HG03139 (cell line): ENCODE measurements around the gene STIP1.
"Not testable (repeated sequence)": the region's sequence is repeated elsewhere in the genome, so short reads cannot be mapped to it uniquely, and the experiment has no call there.

Experiments used
- ATAC-seq: cut with Tn5 transposase; IDR thresholded peaks from one replicate; pipeline ENCODE4 v1.9.1; 2021; ENCODE audit not compliant: unreplicated experiment

STIP1 gene

DNA sequence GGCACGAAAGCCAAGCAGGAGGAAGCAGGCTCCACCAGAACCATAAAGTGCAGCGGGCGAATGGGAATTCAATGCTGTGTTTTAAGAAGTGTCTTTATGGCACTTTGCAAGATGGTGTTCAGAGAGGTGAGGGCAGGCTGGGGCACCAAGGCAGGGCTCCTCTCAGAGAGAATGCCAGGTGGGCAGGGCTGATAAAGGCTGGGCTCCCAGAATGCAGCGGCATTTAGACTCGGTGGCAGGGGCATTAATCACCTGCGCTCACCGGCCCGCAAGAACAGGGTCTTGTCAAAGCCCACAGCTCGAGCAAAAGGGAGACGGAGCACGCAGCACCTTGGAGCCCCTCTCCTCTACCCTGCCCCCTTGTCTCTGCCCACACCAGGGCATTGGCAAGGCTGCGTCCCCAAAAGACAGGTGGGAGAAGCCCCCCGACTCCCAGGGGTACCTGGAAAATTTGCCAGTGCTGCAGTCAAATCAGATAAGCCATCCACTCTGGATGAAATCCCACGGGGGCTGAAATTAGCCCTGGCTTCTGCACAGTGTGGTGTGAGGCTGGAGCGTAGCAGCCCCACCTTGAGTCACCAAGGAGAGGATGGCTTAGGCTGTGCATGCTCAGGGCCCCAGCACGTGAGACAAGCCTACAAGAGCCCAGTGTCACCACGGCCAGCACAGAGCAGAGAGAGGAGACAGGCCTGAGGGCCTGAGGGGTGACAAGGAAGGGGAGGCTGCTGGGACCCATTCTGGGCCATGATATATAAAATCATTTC is 28.2 kb upstream of the STIP1 start:
- no peak for ATAC-seq

DNA sequence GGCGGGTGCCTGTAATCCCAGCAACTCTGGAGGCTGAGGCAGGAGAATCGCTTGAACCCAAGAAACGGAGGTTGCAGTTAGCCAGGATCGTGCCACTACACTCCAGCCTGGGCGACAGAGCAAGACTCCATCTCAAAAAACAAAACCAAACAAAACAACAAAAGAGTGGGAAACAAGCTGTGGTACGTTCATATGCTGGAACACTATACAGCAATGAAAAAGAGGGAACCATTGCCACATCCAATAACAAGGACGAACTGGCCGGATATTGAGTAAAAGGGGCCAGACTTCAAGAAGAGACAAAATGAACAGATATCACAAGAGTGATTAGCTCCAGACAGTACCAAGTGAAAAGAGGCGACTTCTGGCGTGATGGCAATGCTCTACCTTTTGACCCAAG is 24.9 kb upstream of the STIP1 start:
- no peak for ATAC-seq

DNA sequence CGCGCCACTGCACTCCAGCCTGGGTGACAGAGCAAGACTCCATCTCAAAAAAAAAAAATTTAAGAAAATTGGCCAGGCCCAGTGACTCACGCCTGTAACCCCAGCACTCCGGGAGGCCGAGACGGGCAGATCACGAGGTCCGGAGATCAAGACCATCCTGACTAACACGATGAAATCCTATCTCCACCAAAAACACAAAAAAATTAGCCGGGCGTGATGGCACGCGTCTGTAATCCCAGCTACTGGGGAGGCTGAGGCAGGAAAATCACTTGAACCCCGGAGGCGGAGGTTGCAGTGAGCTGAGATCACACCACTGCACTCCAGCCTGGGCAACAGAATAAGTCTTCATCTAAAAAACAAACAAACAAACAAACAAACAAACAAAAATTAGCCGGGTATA is 23.2 kb upstream of the STIP1 start:
- ATAC-seq: not testable (repeated sequence)

DNA sequence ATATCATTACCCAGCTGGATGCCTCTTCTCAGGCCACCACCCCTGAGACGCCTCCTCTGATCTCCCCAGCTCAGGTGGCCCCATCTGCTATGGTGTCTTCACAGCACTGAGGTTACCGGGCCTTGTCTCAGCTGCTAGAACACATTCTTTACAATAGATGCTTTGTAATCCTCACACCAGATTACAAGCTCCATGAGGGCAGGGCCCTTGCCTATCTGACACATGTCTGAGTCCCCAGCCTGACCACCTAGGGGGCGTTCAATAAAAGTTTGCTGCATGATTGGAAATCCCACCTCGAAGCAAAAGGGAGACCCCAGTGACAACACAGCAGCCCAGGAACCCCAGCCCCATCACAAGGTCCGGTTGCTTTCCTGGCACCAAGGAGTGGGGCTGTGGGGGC is 22.0 kb upstream of the STIP1 start:
- no peak for ATAC-seq

DNA sequence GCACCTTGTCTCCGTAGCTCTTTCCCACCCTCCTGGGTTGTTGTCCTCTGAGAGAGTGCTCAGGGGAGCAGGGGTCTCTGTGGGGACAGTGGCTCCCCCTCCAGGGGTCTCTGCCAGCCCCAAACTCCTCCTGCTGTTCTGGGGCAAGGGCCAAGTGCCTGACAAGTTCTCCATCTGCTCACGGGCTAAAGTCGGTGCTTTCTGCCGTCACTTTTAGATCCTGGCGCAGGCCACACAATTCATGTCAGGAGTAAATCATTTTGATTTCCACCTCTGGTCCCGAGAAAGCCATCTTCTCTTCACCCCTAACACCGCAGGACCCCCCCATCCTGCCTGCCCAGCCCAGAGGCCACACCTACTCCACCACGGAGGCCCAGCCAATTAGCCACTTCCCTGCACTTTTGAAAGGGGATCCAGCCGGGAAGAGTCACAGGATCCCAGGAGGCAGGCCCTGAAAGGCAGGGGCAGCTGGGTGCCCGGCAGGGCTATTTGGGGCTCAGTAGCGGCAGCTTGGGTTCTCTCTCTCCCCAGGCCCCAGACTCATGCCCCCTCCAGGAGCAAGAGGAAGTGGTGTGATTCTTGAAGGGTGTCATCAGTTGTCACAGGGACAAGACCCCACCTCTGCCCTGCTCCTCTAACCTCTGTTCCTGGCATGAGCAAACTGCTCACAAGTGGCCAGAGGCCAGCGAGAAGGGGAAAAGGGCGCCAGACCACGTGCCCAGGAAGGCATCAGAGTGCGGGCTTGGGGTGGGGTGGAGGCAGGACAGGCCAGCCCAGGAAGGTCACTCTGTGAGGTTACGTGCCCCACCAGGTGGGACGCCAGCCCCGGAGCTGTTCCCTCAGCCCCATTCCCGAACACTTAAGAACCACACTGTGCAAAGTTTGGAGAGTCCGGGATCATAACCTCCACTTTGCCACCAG is 21.3 kb upstream of the STIP1 start:
- ATAC-seq: no peak

GRCh38 chr11:64165481-64165841 is 20.5 kb upstream of the STIP1 start:
- ATAC-seq: no peak

- peak; percentile 81 for ATAC-seq
Measured at GRCh38 chr11:64165842-64166635, 19.9 kb upstream of the STIP1 start, which contains the start of gene MACROD1. MACROD1 (minus strand) TSS chr11:64166113; CDS start chr11:64165994, 119 bp downstream.

DNA sequence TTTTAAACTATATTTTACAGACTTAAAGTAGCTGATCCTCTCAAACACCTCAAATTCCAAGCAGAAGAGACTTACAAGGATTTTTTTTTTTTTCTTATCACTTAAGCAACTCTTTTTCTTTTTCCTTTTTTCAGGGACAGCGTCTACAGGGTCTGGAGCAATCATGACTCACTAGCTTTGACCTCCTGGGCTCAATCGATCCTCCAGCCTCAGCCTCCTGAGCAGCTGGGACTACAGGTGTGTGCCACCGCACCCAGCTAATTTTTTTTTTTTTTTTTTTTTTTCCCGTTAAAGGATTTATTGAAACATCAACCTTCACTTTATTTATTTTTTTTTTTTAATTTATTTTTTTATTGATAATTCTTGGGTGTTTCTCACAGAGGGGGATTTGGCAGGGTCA is 15.6 kb upstream of the STIP1 start:
- no peak for ATAC-seq

DNA sequence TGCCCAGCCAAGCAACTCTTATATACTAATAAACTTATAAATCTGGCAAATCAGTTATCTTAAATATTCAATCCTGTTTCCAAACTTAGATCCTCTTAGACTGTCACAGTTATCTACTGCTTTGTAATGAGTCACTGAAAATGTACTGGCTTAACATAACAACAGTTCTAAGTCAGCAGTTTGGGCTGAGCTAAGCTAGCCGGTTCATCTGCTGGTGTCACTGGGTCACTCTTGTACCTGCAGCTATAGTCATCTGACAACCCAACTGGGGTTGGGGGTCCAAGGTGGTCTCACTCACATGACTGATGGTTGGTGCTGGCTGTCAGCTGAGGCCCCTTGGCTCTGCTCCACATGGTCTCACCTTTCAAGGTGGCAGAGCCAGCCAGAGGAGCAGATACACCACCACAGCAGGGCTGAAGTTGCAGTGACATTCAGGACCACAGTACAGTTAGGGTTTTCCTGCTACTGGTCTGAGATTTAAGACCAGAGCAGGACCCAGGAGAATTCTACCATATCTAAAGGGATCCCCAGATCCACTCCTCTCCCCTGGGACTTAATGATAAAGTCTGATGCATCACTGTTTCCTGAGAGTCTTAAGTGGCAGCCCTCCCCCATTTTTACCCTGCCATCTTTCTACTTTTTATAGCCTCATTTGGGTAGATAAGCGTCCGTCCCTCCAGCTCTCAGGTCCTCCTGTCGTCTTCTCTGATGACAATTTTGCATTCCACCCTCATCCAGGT is 12.2 kb upstream of the STIP1 start:
- no peak for ATAC-seq

DNA sequence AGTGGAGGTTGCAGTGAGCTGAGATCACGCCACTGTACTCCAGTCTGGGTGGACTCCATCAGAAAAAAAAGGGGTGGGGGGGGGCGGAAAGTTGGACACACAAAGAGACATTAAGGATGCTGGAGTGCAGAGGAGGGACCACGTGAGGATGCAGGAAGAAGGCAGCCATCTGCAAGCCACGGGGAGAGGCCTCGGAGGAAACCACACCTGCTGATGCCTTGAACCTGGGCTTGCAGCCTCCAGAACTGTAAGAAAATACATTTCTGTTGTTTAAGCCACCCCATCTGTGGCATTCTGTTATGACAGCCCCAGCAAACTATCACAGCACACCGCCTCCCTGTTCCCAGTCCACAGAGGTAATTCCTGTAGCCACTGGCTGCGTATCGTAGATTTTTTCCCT is 9.2 kb upstream of the STIP1 start:
- ATAC-seq: no peak

DNA sequence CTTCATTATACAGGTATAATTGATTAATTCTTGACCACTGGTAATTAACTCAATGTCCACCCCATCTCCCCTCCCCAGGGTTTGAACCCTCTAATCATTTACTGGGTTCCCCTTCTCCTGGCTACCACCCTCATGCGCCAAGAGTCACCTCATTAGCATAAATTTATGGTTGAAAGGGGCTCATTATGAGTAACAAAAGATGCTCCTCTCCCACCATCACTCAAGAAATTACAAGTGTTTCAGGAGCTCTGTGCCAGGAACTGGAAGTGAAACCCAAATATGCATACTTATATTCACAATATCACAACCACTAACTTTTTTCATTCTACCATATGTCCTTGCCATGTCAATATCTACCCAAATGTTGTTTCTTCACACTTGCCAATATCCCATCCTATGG is 7.8 kb upstream of the STIP1 start:
- no peak for ATAC-seq

GRCh38 chr11:64178951-64179639 is 6.9 kb upstream of the STIP1 start:
- ATAC-seq: no peak

- ATAC-seq: no peak
Measured at GRCh38 chr11:64180891-64181290, 5.1 kb upstream of the STIP1 start.

DNA sequence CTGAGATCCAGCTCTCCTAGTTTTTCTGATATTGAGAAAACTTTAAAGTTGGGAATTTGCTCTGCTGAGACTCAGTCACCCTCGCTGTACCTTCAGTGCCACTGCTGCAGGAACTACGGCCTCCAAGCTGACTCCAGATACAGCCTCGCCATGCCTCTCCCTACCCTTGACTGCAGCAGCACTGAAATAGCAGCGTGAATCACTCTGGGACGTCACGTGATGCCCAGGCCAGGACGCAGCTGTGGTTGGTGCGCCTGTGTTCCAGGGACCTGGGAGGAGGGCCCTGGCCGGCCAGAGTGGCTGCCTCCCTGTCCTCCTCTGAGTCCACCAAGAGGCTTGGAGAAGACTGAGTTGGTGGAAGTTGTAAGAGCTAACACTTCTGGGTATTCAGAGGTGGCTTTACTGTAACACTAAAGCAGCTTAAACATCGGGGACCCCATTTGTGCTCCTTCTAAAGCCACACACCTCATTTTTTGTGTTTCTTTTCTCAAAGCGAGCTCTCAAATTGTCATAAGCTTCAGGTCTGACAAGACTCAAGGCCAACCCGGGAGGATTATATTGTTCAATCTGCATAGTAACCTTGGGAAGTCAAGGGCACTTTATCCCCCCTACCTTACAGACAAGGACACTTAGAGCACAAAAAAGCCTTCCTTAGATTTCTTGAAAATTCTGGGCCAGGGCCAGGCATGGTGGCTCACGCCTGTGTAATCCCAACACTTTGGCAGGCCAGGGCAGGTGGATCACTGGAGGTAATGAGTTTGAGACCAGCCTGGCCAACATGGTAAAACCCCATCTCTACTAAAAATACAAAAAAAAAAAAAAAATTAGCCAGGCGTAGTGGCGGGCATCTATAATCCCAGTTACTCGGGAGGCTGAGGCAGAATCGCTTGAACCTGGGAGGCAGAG is 4.2 kb upstream of the STIP1 start:
- ATAC-seq: no peak

GRCh38 chr11:64183890-64184289 is 2.1 kb upstream of the STIP1 start:
- ATAC-seq: no peak

- ATAC-seq: peak; percentile 9
Measured at GRCh38 chr11:64185175-64185692, 737 bp upstream of the STIP1 start.

- no peak for ATAC-seq
Measured at GRCh38 chr11:64186492-64187165, 658 bp downstream of the STIP1 start.

- ATAC-seq: no peak
Measured at GRCh38 chr11:64192434-64192833, 6.5 kb downstream of the STIP1 start.
